Hematopoietic multipotent progenitor cell treated with erythropoietin and hydrocortisone succinate and interleukin-3 and kit ligand, for 8 days (in vitro differentiated cells): Measurements from ENCODE around the gene LRRD1.
A peak's percentile ranks its signal among the peaks of the same experiment; 100 is the strongest.
"Not testable (repeated sequence)": the region's sequence is repeated elsewhere in the genome, so short reads cannot be mapped to it uniquely, and the experiment has no call there.

Source experiments
- DNase-seq: peaks from one replicate; pipeline ENCODE4 v3.0.0-alpha.2; 2015

LRRD1 gene

DNA sequence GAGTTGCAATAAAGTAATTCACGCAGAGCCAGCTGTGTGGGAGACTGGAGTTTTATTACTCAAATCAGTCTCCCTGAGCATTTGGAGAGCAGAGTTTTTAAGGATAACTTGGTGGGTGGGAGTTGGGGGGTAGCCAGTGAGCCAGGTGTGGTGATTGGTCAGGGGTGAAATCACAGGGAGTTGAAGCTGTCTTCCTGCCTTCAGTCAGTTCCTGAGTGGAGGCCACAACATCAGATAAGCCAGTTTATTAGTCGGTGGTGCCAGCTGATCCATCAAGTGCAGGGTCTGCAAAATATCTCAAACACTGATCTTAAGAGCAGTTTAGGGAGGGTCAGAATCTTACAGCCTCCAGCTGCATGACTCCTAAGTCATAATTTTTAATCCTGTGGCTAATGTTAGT is 41.4 kb downstream of the LRRD1 start:
- DNase-seq, result peak; percentile 21

DNA sequence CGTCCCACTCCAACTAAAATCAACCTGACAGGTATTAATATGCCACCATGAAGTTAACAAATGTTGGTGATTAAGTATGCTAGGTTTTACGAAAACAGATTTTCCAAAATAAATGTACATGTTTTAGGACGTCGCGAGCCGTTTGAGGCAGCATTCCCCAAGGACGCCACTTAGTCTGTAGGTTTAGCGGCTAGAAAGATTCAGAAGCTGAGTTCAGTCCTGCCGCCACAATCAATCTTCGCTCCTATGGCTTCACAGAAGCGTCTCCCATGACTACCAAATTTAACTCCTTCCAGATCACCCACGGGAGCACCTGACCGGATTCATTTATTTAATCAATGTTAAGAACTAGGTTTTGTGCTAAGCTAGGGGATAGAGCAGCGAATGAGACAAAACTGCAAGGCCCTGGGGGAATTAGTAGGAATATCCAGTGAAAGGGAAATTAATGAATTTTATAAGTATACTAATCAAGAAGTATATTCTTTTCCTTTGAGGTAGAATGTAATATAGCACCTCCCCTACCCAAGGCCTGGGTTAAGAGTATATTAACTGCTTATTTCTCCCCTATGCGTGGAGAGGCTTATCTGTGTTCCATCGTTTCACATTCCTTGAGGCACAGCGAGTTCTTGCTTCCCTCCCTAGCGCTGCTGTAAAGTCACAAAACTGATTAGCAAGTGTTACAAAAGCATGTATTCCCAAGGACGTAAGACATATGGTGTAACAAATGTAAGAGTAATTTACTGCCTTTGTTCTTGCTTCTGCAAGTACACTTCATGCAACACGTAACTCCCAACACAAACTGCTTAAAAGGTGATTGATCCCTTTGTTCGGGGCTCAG is 43.7 kb downstream of the LRRD1 start:
- peak; percentile 46 for DNase-seq

DNA sequence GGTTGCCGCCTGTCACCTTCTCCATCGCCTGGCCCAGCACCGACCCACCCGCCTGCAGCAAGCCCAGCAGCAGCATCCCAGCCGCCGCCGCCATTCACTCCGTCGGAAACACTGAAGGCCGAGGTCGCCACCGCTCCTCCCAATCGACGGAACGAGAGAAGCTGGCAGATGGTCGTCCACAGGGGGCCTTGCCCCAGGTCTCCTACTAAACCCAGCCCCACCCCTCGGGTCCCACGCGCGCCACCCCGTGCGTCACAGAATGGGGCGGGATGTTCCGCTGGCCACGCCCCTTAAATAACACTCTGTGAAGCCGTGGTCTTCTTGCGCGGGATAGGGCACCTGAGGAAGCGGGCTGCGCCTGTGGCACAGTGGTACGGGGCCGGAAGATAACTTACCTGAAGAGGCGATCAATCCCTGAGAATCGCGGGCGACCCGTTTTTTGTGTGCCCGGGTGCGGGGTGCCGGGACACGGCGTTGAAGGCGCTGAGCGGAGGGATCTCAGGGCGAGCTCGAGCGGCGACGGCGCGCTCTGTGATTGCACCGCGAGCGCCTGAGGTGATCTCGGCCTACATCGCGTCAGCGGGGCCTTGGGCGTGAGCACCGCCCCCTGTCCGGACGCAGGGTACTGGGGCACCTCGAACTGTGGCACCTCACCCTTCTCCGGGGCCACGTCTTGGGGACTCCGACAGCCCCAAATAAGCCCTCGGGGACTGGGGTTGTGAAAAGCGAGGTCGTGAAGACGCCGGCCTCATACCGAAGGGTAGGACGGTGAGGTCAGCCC is 44.5 kb downstream of the LRRD1 start, which contains the start of gene CYP51A1:
Gene CYP51A1 (minus strand): TSS at position 207 of the 781 bp plus-strand sequence. CDS start 113 bp downstream, at position 94.
- DNase-seq, result peak; percentile 93

DNA sequence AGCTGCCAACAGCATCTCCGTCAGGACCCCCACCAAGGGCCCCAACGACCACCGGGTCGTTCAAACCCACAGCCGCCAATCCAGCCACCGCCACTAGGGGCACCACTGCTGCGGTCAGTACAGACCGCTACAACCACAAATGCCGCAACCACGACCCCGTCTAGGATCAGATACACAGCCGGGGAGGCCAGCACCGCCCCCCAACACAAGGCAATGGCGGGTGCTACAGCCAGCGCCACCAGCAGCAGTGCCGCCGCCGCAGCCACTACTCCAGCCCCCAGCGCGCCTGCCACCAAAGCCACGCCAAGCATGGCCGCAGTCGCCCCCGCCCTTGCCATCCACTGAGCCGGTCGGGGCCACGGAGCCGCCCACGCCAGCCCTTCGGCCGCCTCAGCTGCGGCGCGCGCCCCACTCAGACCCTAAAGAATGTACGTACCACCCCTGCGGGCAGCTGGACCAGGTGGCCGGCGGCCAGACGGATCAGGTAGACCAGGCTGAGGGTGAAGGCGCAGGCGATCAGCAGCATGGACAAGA is 45.1 kb downstream of the LRRD1 start:
- peak; percentile 78 for DNase-seq

DNA sequence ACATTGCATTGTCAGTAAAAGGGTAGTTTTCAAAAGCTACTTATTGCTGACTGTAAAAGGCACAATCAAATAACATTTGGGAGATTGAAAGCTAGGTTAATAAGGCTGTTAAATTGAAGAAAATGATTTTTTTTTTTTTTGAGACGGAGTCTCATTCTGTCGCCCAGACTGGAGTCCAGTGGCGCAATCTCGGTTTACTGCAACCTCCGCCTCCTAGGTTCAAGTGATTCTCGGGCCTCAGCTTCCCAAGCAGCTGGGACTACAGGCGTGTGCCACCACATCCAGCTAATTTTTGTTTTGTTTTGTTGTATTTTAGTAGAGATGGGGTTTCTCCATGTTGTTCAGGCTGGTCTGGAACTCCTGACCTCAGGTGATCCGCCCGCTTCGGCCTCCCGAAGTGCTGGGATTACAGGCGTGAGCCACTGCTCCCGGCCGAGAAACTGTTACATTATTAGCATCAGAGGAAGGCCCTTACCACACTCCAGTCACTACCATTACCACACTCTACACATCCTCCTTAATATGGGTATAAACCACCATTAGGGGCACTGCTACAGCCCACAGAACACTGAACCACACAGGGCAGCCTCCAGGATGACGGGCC is 45.7 kb downstream of the LRRD1 start:
- no peak for DNase-seq

DNA sequence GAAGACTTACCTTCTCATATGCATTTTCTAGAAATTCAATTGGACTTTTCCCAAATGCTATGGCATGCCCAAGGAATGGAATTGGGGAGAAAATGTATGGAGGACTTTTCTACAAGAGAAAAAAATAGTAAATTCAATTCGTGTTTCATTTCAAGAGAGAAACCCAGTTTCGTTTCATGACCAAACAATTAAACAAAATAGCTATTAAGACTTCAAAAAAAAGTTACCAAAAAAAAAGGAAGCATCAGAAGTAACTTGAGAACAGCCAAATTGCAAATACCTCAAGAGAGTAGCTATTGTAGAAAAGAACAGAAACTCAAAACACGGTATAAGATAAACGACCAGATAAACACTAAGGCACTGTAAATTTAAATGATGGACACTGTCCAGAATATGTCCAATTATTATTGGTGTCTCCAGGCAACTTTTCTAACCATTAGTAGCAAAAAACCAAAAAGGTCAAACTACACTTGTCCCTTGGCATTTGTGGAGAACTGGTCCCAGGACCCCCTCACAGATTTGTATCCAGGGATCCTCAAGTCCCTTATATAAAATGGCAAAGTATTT is 47.1 kb downstream of the LRRD1 start:
- no peak for DNase-seq

GRCh38 chr7:92131093-92131492 is 47.8 kb downstream of the LRRD1 start:
- DNase-seq, result no peak

DNA sequence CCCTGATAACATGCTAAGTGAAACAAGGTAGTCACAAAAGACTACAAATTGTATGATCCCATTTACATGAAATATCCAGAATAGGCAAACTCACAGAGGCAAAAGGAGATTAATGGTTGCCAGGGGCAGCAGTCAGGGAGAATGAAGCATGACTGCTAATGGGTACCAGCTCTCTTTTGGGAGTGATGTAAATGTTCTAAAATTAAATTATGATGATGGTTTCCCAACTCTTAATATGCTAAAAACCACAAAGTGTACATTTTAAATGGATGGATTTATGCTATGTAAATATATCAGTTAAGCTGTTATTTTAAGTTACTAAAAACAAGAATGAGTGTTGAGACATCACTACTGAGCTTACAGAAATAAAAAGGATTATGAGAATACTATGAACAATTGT is 57.3 kb downstream of the LRRD1 start:
- DNase-seq, result no peak

- DNase-seq, result no peak
Measured at GRCh38 chr7:92119213-92119759, 59.7 kb downstream of the LRRD1 start.

- DNase-seq, result no peak
Measured at GRCh38 chr7:92116949-92117348, 62.0 kb downstream of the LRRD1 start.

- no peak for DNase-seq
Measured at GRCh38 chr7:92115821-92116220, 63.1 kb downstream of the LRRD1 start.

DNA sequence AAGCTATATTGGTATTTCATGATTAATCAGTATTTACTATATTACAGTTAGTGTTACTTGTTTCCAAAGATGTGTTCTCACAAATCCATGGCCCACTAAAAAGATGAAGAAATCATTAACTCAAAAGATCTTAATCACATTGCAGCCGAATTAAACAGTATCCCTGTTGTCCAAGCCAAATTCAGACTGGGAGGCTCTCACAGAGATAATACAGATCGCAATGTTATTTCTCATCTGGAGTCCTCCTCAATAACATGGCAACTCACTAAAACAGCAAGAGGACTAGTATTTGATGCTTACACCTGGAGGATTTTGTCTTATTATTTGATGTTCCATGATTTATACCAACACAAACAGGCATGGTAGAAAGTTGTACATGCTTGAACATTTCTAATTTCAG is 68.1 kb downstream of the LRRD1 start:
- no peak for DNase-seq

DNA sequence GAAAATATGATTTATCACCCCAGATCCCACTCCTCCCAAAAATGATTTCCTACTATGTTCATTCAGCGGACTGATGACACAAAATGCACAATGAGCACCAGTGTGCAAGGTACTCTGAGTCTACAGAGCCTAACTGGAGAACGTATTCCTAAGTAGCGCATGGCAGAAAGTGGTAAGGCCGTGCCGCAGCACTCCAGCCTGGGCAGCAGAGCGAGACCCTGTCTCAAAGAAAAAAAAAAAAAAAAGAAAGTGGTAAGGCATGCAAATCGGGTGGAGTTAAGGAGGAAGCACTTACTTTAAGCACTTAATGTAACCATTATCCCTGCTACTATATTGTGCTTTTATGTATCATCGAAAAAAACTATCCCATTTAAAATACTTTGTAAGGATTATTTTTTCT is 70.1 kb downstream of the LRRD1 start:
- no peak for DNase-seq

DNA sequence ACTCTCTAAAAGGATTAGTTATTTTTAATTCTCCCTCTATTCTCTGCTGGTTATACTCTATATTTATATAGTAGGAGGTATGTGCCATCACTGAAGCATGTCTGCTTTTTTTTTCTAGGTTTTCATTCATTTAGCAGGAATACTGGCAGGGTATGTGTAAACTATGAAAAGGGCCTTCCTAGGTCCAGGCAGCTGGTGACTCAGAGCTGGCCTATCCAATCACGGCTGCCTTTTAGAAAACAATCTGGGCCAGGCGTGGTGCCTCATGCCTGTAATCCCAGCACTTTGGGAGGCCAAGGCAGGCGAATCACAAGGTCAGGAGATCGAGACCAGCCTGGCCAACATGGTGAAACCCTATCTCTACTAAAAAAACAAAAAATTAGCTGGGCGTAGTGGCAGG is 76.1 kb downstream of the LRRD1 start:
- not testable (repeated sequence) for DNase-seq

GRCh38 chr7:92100534-92100933 is 78.4 kb downstream of the LRRD1 start:
- DNase-seq, result no peak

DNA sequence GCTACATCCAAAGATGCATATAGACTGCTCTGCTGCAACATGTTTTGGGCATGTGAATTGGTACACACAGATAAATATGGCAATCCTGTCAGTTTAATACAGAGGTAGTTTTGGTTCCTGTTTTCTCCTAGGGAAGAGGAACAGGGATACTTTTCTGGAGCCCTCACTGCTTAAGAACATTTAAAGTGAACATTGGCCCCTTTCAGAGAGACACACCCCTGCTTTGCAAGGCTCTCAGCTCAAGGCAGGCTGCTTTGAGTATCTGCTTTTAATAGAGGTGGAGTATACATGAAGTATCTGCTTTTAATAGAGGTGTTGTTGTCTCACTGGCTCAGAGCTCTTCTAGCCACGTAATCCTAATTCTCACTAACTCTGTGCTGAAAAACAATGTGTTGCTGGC is 83.6 kb downstream of the LRRD1 start:
- DNase-seq, result no peak
